OCI-LY3 (cell line): ENCODE data around the gene ANKRD6.
A peak's percentile ranks its signal among the peaks of the same experiment; 100 is the strongest.

Experiments used
- H2AFZ ChIP-seq: fragments of 200-600, 300-600 bp; shearing (Covaris generic); 2 replicates; pipeline ENCODE4 v1.6.0; 2014; ENCODE audit warnings: antibody characterized with exemption, low read depth, low read length
- H3K27ac ChIP-seq: fragments of 200-600, 300-600 bp; sonication (generic); 2 replicates; pipeline ENCODE4 v1.5.1; 2014; ENCODE audit warnings: mild to moderate bottlenecking, low read length, moderate library complexity, mixed read lengths
- H3K27me3 ChIP-seq: fragments of 200-600, 300-600 bp; sonication (generic); 2 replicates; pipeline ENCODE4 v1.6.1; 2014; ENCODE audit warnings: low read depth, low read length, mixed read lengths
- H3K36me3 ChIP-seq: fragments of 200-600, 300-600 bp; sonication (generic); replicated peaks from 2 replicates; pipeline ENCODE3; 2014; ENCODE audit warnings: low read depth, low read length, mixed read lengths
- H3K4me1 ChIP-seq: fragments of 300-600, 200-600 bp; sonication (generic); 2 replicates; pipeline ENCODE4 v1.6.1; 2014; ENCODE audit warnings: low read length, mixed read lengths
- H3K4me2 ChIP-seq: fragments of 200-600, 300-600 bp; sonication (generic); 2 replicates; pipeline ENCODE4 v1.6.1; 2014; ENCODE audit warnings: low read length, mixed read lengths
- H3K4me3 ChIP-seq: fragments of 300-600, 200-600 bp; sonication (generic); 2 replicates; pipeline ENCODE4 v1.5.1; 2014; ENCODE audit warnings: antibody characterized with exemption, mild to moderate bottlenecking, low read length, moderate library complexity
- H3K79me2 ChIP-seq: fragments of 300-600, 200-600 bp; shearing (Covaris generic); 2 replicates; pipeline ENCODE4 v1.6.1; 2014; ENCODE audit warnings: mild to moderate bottlenecking, low read length, mixed read lengths
- H3K9ac ChIP-seq: fragments of 300-600, 200-600 bp; shearing (Covaris generic); 2 replicates; pipeline ENCODE4 v1.6.0; 2014; ENCODE audit warnings: mild to moderate bottlenecking, low read length, moderate library complexity
- H3K9me3 ChIP-seq: fragments of 200-600, 300-600 bp; shearing (Covaris generic); 2 replicates; pipeline ENCODE4 v1.6.1; 2014; ENCODE audit warnings: low read length, mixed read lengths; ENCODE audit not compliant: insufficient read depth
- H4K20me1 ChIP-seq: fragments of 200-600, 300-600 bp; sonication (generic); 2 replicates; pipeline ENCODE4 v1.6.1; 2016; ENCODE audit warnings: low read length, mixed read lengths; ENCODE audit not compliant: insufficient read depth
- EZH2phosphoT487 ChIP-seq: fragments of 200-600 bp; shearing (Covaris generic); IDR thresholded peaks from 2 replicates; pipeline ENCODE4 v1.6.1; 2018; ENCODE audit warnings: antibody characterized with exemption, mixed run types, low read depth
- TF ChIP-seq, protein P1 (sequence below): fragments of 200-600, 300-600 bp; sonication (generic); IDR thresholded peaks from 2 replicates; pipeline ENCODE4 v1.5.1; 2014; ENCODE audit warnings: antibody characterized with exemption, low read length, low read depth

Gene ANKRD6

DNA sequence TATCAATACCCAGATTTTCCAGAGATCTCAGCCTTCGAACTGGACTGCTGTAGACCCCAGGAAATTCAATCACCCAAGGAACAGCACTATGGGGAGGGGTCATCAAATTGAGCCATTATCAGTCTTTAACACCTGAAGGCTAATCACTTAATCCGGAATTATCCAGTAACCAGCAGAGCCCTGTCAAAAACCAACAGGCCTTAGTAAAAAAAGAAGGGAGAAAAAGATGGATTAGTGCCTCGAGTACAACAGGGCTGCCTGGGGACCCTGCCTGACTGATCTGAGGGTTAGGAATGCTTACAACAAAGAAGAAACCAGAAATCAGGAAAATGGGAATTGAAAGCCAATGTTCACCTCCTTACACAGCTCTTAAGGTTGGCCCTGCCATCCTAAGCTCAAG lies 28.4 kb upstream of the ANKRD6 start:
- Histone ChIP-seq H3K4me3 (no peak overlapping the region), H3K4me1 (no peaks in the 10 kb centered on the region), H3K36me3 (no peaks in the 10 kb centered on the region), H3K79me2 (no peaks in the 10 kb centered on the region), H4K20me1 (peaks cover 4% of the 10 kb centered on the region; the same call in 1 of the 2 replicates), H3K27ac (no peak overlapping the region), H3K27me3 (peaks cover 16% of the 10 kb centered on the region), H3K4me2 (no peak overlapping the region), H2AFZ (no peak overlapping the region), H3K9ac (no peak overlapping the region), H3K9me3 (no peaks in the 10 kb centered on the region)
- TF ChIP-seq EZH2phosphoT487 = no peak
- TF ChIP-seq, protein P1, sequence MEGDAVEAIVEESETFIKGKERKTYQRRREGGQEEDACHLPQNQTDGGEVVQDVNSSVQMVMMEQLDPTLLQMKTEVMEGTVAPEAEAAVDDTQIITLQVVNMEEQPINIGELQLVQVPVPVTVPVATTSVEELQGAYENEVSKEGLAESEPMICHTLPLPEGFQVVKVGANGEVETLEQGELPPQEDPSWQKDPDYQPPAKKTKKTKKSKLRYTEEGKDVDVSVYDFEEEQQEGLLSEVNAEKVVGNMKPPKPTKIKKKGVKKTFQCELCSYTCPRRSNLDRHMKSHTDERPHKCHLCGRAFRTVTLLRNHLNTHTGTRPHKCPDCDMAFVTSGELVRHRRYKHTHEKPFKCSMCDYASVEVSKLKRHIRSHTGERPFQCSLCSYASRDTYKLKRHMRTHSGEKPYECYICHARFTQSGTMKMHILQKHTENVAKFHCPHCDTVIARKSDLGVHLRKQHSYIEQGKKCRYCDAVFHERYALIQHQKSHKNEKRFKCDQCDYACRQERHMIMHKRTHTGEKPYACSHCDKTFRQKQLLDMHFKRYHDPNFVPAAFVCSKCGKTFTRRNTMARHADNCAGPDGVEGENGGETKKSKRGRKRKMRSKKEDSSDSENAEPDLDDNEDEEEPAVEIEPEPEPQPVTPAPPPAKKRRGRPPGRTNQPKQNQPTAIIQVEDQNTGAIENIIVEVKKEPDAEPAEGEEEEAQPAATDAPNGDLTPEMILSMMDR = no peak

DNA sequence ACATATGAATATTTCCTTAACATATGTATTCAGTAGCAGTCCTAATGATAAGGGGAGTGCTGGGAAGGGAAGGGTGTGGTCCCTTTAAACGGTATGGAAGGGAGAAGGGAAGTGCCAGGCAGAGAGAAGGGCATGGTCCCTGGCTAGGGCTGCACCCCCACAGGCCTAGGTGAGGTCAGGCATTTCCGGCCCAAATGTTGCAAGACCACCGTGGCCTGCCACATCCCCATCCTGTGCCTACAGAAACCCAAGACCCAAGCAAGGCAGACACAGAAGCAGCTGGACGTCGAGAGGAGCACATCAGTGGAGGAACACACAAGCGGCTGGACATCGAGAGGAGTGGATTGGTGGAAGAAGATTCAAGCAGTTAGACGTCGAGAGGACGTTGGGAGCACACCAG lies 26.8 kb upstream of the ANKRD6 start:
- Histone ChIP-seq H4K20me1 (peaks cover 18% of the 10 kb centered on the region; the same call in 1 of the 2 replicates), H3K4me1 (peaks cover 10% of the 10 kb centered on the region), H3K9me3 (no peaks in the 10 kb centered on the region), H3K4me3 (no peak overlapping the region), H3K27me3 (peaks cover 31% of the 10 kb centered on the region), H3K9ac (no peak overlapping the region), H3K36me3 (no peaks in the 10 kb centered on the region), H3K27ac (no peak overlapping the region), H2AFZ (no peak overlapping the region), H3K4me2 (no peak overlapping the region), H3K79me2 (no peaks in the 10 kb centered on the region)
- TF ChIP-seq, protein P1 = no peak
- no peak for TF ChIP-seq EZH2phosphoT487

DNA sequence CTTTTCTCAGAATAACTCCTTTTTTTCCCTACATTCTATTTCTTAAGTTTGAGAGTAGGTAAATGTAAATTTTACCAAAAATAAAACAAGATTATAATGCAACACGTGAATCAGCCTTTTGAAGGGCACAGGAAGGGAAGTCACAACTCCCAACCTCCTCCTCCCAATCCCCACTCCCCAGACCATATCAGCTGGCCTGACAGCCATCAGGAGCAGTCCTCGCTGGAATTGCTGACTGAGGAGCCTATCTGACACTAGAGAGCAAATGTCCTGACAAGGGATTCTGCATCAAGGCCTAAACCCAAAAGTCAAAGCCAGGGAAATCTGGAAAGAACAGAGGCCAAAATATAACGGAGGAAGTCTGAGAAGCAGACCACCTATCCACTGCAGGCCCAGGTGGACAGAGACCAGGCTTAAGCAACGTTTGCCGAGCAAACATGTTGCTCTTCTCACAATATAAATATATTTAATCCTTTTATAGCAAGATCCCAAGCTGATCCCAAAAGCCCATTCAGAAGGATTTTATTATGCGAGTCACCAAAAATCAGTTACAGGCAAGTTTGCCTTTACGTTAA lies 23.4 kb upstream of the ANKRD6 start:
- H3K9me3 ChIP-seq = no peaks in the 10 kb centered on the region
- H3K27ac ChIP-seq = no peak overlapping the region
- H3K4me1 ChIP-seq = peaks cover 14% of the 10 kb centered on the region
- H3K36me3 ChIP-seq = no peaks in the 10 kb centered on the region
- H3K4me2 ChIP-seq = no peak overlapping the region
- H3K9ac ChIP-seq = no peak overlapping the region
- TF ChIP-seq EZH2phosphoT487 = no peak
- TF ChIP-seq, protein P1 = no peak
- H3K27me3 ChIP-seq = peaks cover 49% of the 10 kb centered on the region
- H4K20me1 ChIP-seq = peaks cover 18% of the 10 kb centered on the region; the same call in 1 of the 2 replicates
- no peak overlapping the region for H2AFZ ChIP-seq
- no peak overlapping the region for H3K4me3 ChIP-seq
- no peaks in the 10 kb centered on the region for H3K79me2 ChIP-seq

DNA sequence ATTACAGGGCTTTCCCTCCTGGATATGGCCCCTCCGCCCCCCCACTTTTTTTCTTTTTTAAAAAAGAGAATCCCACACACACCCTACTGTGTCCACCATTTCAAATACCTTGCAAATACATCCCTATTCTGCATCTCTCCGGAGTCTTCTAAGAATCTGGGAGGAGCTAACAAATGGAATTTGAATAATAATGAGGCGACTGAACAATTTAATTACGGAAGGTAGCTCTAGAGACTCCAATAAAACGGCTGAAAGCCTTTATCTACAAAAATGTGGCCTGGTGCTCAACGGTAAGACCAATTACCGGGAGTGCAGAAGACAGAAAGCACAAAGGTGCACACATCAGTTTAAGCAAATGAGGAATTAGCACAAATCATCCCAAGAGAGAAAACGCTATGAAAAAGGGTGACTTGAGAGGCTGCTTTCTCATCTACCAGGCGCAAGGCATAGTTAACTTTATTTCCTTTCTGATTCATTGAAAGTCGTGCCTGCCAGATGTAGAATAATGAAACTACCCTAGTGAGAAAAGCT lies 22.7 kb upstream of the ANKRD6 start:
- no peaks in the 10 kb centered on the region for H3K36me3 ChIP-seq
- H3K79me2 ChIP-seq = no peaks in the 10 kb centered on the region
- H3K27ac ChIP-seq = no peak overlapping the region
- no peak overlapping the region for H3K9ac ChIP-seq
- no peaks in the 10 kb centered on the region for H3K9me3 ChIP-seq
- H3K4me1 ChIP-seq = peaks cover 14% of the 10 kb centered on the region
- H3K4me3 ChIP-seq = peak overlapping the region; percentile 94
- no peak overlapping the region for H2AFZ ChIP-seq
- peaks cover 52% of the 10 kb centered on the region for H3K27me3 ChIP-seq
- TF ChIP-seq EZH2phosphoT487 = no peak
- TF ChIP-seq, protein P1 = no peak
- H4K20me1 ChIP-seq = peaks cover 18% of the 10 kb centered on the region; the same call in 1 of the 2 replicates
- H3K4me2 ChIP-seq = peak overlapping the region; percentile 96
